ENCODE data around the gene SEPTIN5. TPM values are rescaled to one million over a fixed set of nuclear protein-coding genes. Genes with fewer than 3 reads are reported as not detected.

Gene SEPTIN5
- total and polyA plus RNA-seq, 9 of the 15 experiments (the other 6 are each of a cell fraction or from before 2014, with no cell fraction given) = 0.03 to 195 (median 119) TPM

GRCh38 chr22:19721330-19722177, 7.3 kb downstream of the SEPTIN5 start (continued):
- TF ChIP-seq SIN3A (IDR thresholded peaks at IDR 0.05; ENCODE audit: borderline replicate concordance in 2 of 2, control insufficient read depth in 1 of 2, low read depth in 2 of 2, low read length in 2 of 2) (0 out of 4 replicates have a peak, but pooled peaks of 1 of the 2 experiments have one; percentile 50), ZNF41 (CRISPR knock-in tag; conservative IDR thresholded peaks at IDR 0.05) (no peak), ZNF318 (IDR thresholded peaks at IDR 0.05; ENCODE audit: borderline replicate concordance in 1 of 2, low read depth in 1 of 2) (no peak), E2F6 (IDR thresholded peaks at IDR 0.05; ENCODE audit: borderline replicate concordance in 1 of 2, extremely low read depth in 1 of 2, insufficient read depth in 1 of 2, insufficient read length in 1 of 2, low read depth in 1 of 2, low read length in 1 of 2, poor library complexity in 1 of 2, severe bottlenecking in 1 of 2) (peak; percentile 87 to 89), CBFA2T3 (IDR thresholded peaks at IDR 0.05) (no peak), ELK1 (CRISPR knock-in tag; IDR thresholded peaks at IDR 0.05) (no peak), STAT5A (IDR thresholded peaks at IDR 0.05; ENCODE audit: borderline replicate concordance, low read length) (no peak)
